ENCODE data around the gene HOXB8. TPM values are rescaled to one million over a fixed set of nuclear protein-coding genes. Genes with fewer than 3 reads are reported as not detected.

The HOXB8 gene
- total RNA-seq, 1 donor from 2014 or later, result not detected

GRCh38 chr17:48624544-48625494, 9.7 kb upstream of the HOXB8 start:
- no peaks in the 10 kb centered on the region for H3K36me3 ChIP-seq (ENCODE audit: control insufficient read depth in 3 of 3, insufficient read depth in 3 of 3, low read length in 3 of 3)
- peaks cover 95 to 97% (median 96%) of the 10 kb centered on the region in 3 donors for H3K27me3 ChIP-seq (ENCODE audit: control insufficient read depth in 3 of 3, insufficient read depth in 3 of 3, low read length in 3 of 3)
- no peak overlapping the region for H3K27ac ChIP-seq (ENCODE audit: low read depth, low read length)
- H3K9ac ChIP-seq (ENCODE audit: low read depth in 1 of 3, low read length in 3 of 3), result peak overlapping the region in 2 of 3 donors; percentile 40 to 42
- peaks cover 12 to 15% (median 13%) of the 10 kb centered on the region in 3 donors for H3K4me1 ChIP-seq (ENCODE audit: control insufficient read depth in 3 of 3, insufficient read depth in 3 of 3, low read length in 3 of 3)
- peak overlapping the region; percentile 35 to 57 (median 43) for H3K4me3 ChIP-seq (ENCODE audit: low read length in 3 of 3)
- H3K9me3 ChIP-seq (ENCODE audit: control insufficient read depth in 3 of 3, low read length in 3 of 3), result no peaks in the 10 kb centered on the region

- Histone ChIP-seq H3K27ac (ENCODE audit: low read depth, low read length) (no peak overlapping the region), H3K9ac (ENCODE audit: low read depth in 1 of 3, low read length in 3 of 3) (no peak overlapping the region), H3K4me1 (ENCODE audit: control insufficient read depth in 3 of 3, insufficient read depth in 3 of 3, low read length in 3 of 3) (peaks cover 12 to 15% (median 13%) of the 10 kb centered on the region in 3 donors), H3K4me3 (ENCODE audit: low read length in 3 of 3) (no peak overlapping the region), H3K27me3 (ENCODE audit: control insufficient read depth in 3 of 3, insufficient read depth in 3 of 3, low read length in 3 of 3) (peaks cover 95 to 97% (median 95%) of the 10 kb centered on the region in 3 donors), H3K36me3 (ENCODE audit: control insufficient read depth in 3 of 3, insufficient read depth in 3 of 3, low read length in 3 of 3) (no peaks in the 10 kb centered on the region), H3K9me3 (ENCODE audit: control insufficient read depth in 3 of 3, low read length in 3 of 3) (no peaks in the 10 kb centered on the region)
These were observed 9.0 kb upstream of the HOXB8 start for GRCh38 chr17:48624118-48624517.

GRCh38 chr17:48623583-48623982, 8.5 kb upstream of the HOXB8 start:
- peaks cover 94 to 97% (median 94%) of the 10 kb centered on the region in 3 donors for H3K27me3 ChIP-seq (ENCODE audit: control insufficient read depth in 3 of 3, insufficient read depth in 3 of 3, low read length in 3 of 3)
- no peak overlapping the region for H3K27ac ChIP-seq (ENCODE audit: low read depth, low read length)
- no peak overlapping the region for H3K9ac ChIP-seq (ENCODE audit: low read depth in 1 of 3, low read length in 3 of 3)
- H3K4me1 ChIP-seq (ENCODE audit: control insufficient read depth in 3 of 3, insufficient read depth in 3 of 3, low read length in 3 of 3), result peaks cover 12 to 17% (median 15%) of the 10 kb centered on the region in 3 donors
- H3K4me3 ChIP-seq (ENCODE audit: low read length in 3 of 3), result no peak overlapping the region
- no peaks in the 10 kb centered on the region for H3K36me3 ChIP-seq (ENCODE audit: control insufficient read depth in 3 of 3, insufficient read depth in 3 of 3, low read length in 3 of 3)
- no peaks in the 10 kb centered on the region for H3K9me3 ChIP-seq (ENCODE audit: control insufficient read depth in 3 of 3, low read length in 3 of 3)

GRCh38 chr17:48622857-48623256, 7.8 kb upstream of the HOXB8 start:
- Histone ChIP-seq H3K4me3 (ENCODE audit: low read length in 3 of 3) (no peak overlapping the region), H3K27me3 (ENCODE audit: control insufficient read depth in 3 of 3, insufficient read depth in 3 of 3, low read length in 3 of 3) (peaks cover 93 to 96% (median 93%) of the 10 kb centered on the region in 3 donors), H3K9ac (ENCODE audit: low read depth in 1 of 3, low read length in 3 of 3) (no peak overlapping the region), H3K9me3 (ENCODE audit: control insufficient read depth in 3 of 3, low read length in 3 of 3) (no peaks in the 10 kb centered on the region), H3K36me3 (ENCODE audit: control insufficient read depth in 3 of 3, insufficient read depth in 3 of 3, low read length in 3 of 3) (no peaks in the 10 kb centered on the region), H3K27ac (ENCODE audit: low read depth, low read length) (no peak overlapping the region), H3K4me1 (ENCODE audit: control insufficient read depth in 3 of 3, insufficient read depth in 3 of 3, low read length in 3 of 3) (peaks cover 12 to 23% (median 20%) of the 10 kb centered on the region in 3 donors)

GRCh38 chr17:48621410-48622392, 6.6 kb upstream of the HOXB8 start:
- Histone ChIP-seq H3K27me3 (ENCODE audit: control insufficient read depth in 3 of 3, insufficient read depth in 3 of 3, low read length in 3 of 3) (peaks cover 93 to 96% (median 93%) of the 10 kb centered on the region in 3 donors), H3K27ac (ENCODE audit: low read depth, low read length) (no peak overlapping the region), H3K4me1 (ENCODE audit: control insufficient read depth in 3 of 3, insufficient read depth in 3 of 3, low read length in 3 of 3) (peaks cover 12 to 27% (median 24%) of the 10 kb centered on the region in 3 donors), H3K9me3 (ENCODE audit: control insufficient read depth in 3 of 3, low read length in 3 of 3) (no peaks in the 10 kb centered on the region), H3K36me3 (ENCODE audit: control insufficient read depth in 3 of 3, insufficient read depth in 3 of 3, low read length in 3 of 3) (no peaks in the 10 kb centered on the region), H3K9ac (ENCODE audit: low read depth in 1 of 3, low read length in 3 of 3) (no peak overlapping the region), H3K4me3 (ENCODE audit: low read length in 3 of 3) (no peak overlapping the region)

- Histone ChIP-seq H3K9ac (ENCODE audit: low read depth in 1 of 3, low read length in 3 of 3) (no peak overlapping the region), H3K4me1 (ENCODE audit: control insufficient read depth in 3 of 3, insufficient read depth in 3 of 3, low read length in 3 of 3) (peaks cover 7 to 21% (median 17%) of the 10 kb centered on the region in 3 donors), H3K27ac (ENCODE audit: low read depth, low read length) (no peak overlapping the region), H3K27me3 (ENCODE audit: control insufficient read depth in 3 of 3, insufficient read depth in 3 of 3, low read length in 3 of 3) (peaks cover 94 to 97% (median 95%) of the 10 kb centered on the region in 3 donors), H3K9me3 (ENCODE audit: control insufficient read depth in 3 of 3, low read length in 3 of 3) (no peaks in the 10 kb centered on the region), H3K4me3 (ENCODE audit: low read length in 3 of 3) (no peak overlapping the region), H3K36me3 (ENCODE audit: control insufficient read depth in 3 of 3, insufficient read depth in 3 of 3, low read length in 3 of 3) (no peaks in the 10 kb centered on the region)
These were observed 5.5 kb upstream of the HOXB8 start for GRCh38 chr17:48620461-48621139.

GRCh38 chr17:48619826-48620449, 4.8 kb upstream of the HOXB8 start:
- peaks cover 2 to 15% (median 11%) of the 10 kb centered on the region in 3 donors for H3K4me1 ChIP-seq (ENCODE audit: control insufficient read depth in 3 of 3, insufficient read depth in 3 of 3, low read length in 3 of 3)
- H3K9ac ChIP-seq (ENCODE audit: low read depth in 1 of 3, low read length in 3 of 3), result no peak overlapping the region
- no peak overlapping the region for H3K4me3 ChIP-seq (ENCODE audit: low read length in 3 of 3)
- no peak overlapping the region for H3K27ac ChIP-seq (ENCODE audit: low read depth, low read length)
- H3K36me3 ChIP-seq (ENCODE audit: control insufficient read depth in 3 of 3, insufficient read depth in 3 of 3, low read length in 3 of 3), result no peaks in the 10 kb centered on the region
- no peaks in the 10 kb centered on the region for H3K9me3 ChIP-seq (ENCODE audit: control insufficient read depth in 3 of 3, low read length in 3 of 3)
- H3K27me3 ChIP-seq (ENCODE audit: control insufficient read depth in 3 of 3, insufficient read depth in 3 of 3, low read length in 3 of 3), result peaks cover 94 to 97% (median 95%) of the 10 kb centered on the region in 3 donors

- Histone ChIP-seq H3K4me1 (ENCODE audit: control insufficient read depth in 3 of 3, insufficient read depth in 3 of 3, low read length in 3 of 3) (peaks cover 0 to 19% (median 12%) of the 10 kb centered on the region in 3 donors), H3K9me3 (ENCODE audit: control insufficient read depth in 3 of 3, low read length in 3 of 3) (no peaks in the 10 kb centered on the region), H3K27me3 (ENCODE audit: control insufficient read depth in 3 of 3, insufficient read depth in 3 of 3, low read length in 3 of 3) (peaks cover 92 to 94% (median 93%) of the 10 kb centered on the region in 3 donors), H3K4me3 (ENCODE audit: low read length in 3 of 3) (no peak overlapping the region), H3K9ac (ENCODE audit: low read depth in 1 of 3, low read length in 3 of 3) (no peak overlapping the region), H3K36me3 (ENCODE audit: control insufficient read depth in 3 of 3, insufficient read depth in 3 of 3, low read length in 3 of 3) (no peaks in the 10 kb centered on the region), H3K27ac (ENCODE audit: low read depth, low read length) (no peak overlapping the region)
These were observed 3.3 kb upstream of the HOXB8 start for GRCh38 chr17:48618256-48618896.

Data from skeletal muscle tissue (tissue), 4 donors.